ENCODE measurements around the gene TMEM52B.

GRCh38 chr12:10218021-10218420, 39.2 kb downstream of the TMEM52B start:
- no peak for TF ChIP-seq POLR2A (IDR thresholded peaks at IDR 0.05)
- TF ChIP-seq CTCF (IDR thresholded peaks at IDR 0.05): no peak

Measured in right lobe of liver (tissue), 4 donors.